ENCODE measurements around the gene PRKAR2A. TPM values are rescaled to one million over a fixed set of nuclear protein-coding genes. Genes with fewer than 3 reads are reported as not detected.
"Not testable (repeated sequence)": the region's sequence is repeated elsewhere in the genome, so short reads cannot be mapped to it uniquely, and the experiment has no call there.

PRKAR2A gene
- total RNA-seq, 1 donor from 2014 or later = 47.6 TPM

DNA sequence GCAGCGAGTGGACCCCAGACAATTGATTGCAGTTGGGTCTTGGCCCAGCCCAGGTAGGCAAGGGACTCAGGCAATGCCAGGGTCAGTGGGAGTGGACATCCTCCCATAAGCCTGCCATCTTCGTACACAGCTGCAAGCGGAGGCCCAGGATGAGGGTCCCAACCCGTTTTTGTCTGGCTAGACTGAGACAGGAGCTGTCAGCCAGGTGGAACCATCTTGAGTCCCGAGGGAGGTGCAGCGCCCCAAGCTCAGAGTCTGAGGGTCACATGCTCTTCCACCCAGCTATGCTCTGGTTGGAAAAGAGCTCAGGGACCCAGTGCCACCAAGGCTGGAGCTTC is 108.1 kb downstream of the PRKAR2A start:
- peaks cover 32% of the 10 kb centered on the region for H3K4me1 ChIP-seq
- H3K36me3 ChIP-seq = no peaks in the 10 kb centered on the region
- H3K9me3 ChIP-seq = no peaks in the 10 kb centered on the region
- no peaks in the 10 kb centered on the region for H3K27me3 ChIP-seq
- no peak for DNase-seq
- no peak overlapping the region for H3K4me3 ChIP-seq
- ATAC-seq = no peak
- H3K27ac ChIP-seq = peak overlapping the region; percentile 58
- intact Hi-C loops (cut with DNase I) = no loop called here
- TF ChIP-seq, protein P1, sequence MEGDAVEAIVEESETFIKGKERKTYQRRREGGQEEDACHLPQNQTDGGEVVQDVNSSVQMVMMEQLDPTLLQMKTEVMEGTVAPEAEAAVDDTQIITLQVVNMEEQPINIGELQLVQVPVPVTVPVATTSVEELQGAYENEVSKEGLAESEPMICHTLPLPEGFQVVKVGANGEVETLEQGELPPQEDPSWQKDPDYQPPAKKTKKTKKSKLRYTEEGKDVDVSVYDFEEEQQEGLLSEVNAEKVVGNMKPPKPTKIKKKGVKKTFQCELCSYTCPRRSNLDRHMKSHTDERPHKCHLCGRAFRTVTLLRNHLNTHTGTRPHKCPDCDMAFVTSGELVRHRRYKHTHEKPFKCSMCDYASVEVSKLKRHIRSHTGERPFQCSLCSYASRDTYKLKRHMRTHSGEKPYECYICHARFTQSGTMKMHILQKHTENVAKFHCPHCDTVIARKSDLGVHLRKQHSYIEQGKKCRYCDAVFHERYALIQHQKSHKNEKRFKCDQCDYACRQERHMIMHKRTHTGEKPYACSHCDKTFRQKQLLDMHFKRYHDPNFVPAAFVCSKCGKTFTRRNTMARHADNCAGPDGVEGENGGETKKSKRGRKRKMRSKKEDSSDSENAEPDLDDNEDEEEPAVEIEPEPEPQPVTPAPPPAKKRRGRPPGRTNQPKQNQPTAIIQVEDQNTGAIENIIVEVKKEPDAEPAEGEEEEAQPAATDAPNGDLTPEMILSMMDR (IDR thresholded peaks at IDR 0.05) = no peak

DNA sequence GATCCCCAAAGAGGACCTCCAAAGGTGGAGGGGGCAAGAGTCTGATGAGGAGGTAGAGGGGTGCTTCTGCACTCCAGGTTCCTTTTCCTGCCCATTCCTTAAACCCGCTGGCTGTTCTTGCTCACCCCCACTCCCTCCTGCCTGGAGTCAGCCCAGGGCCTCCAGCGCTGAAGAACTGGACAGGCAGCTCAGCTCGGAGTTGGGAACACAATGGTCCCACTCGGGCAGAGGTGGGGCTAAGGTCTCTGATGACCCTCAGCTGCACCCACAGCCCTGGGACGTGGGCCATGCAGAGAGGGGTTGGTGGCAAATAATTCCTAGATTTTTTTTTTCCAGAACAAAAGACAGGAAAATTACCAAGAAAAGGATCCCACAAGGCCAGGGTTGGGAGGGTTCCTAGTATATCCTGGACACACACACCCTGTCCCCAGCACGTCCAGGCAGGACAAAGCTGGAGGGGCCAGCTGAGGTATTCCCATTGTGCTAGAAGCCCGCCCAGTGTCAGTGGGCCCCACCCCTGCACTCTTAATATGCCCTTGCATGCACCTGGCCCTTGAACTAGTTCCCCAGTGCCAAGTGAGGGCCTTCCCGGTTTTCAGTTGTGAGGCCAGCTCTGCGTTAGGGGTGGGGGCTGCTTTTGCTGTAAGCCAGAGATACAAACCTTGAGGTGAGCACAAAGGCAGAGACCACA is 108.6 kb downstream of the PRKAR2A start:
- Histone ChIP-seq H3K4me3 (no peak overlapping the region), H3K36me3 (no peaks in the 10 kb centered on the region), H3K4me1 (peaks cover 32% of the 10 kb centered on the region), H3K9me3 (no peaks in the 10 kb centered on the region), H3K27ac (peak overlapping the region; percentile 58), H3K27me3 (no peaks in the 10 kb centered on the region)
- no peak for ATAC-seq
- intact Hi-C loops (cut with DNase I) = no loop called here
- DNase-seq = no peak
- TF ChIP-seq, protein P1 (IDR thresholded peaks at IDR 0.05) = no peak

DNA sequence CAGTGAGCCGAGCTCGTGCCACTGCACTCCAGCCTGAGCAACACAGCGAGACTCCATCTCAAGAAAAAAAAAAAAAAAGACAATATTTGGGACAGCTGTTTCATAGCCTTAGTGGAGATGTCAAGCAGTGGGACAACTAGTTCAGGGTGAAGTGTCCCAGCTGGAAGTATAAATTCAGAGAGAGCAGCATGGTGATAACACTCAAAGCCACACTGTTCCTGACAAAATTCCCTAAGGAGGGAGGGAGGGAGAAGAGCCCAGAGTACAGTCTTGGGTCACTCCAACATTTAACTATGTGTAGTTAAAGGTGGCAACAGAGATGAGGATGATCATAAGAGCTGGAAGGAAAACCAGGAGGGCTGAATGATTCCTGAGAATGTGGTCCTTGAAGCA is 109.5 kb downstream of the PRKAR2A start:
- DNase-seq = no peak
- no peaks in the 10 kb centered on the region for H3K36me3 ChIP-seq
- ATAC-seq = peak; percentile 26
- no peaks in the 10 kb centered on the region for H3K9me3 ChIP-seq
- no peak overlapping the region for H3K4me3 ChIP-seq
- no peak overlapping the region for H3K27ac ChIP-seq
- TF ChIP-seq, protein P1 (IDR thresholded peaks at IDR 0.05) = no peak
- intact Hi-C loops (cut with DNase I) = no loop called here
- H3K4me1 ChIP-seq = peaks cover 32% of the 10 kb centered on the region
- no peaks in the 10 kb centered on the region for H3K27me3 ChIP-seq

DNA sequence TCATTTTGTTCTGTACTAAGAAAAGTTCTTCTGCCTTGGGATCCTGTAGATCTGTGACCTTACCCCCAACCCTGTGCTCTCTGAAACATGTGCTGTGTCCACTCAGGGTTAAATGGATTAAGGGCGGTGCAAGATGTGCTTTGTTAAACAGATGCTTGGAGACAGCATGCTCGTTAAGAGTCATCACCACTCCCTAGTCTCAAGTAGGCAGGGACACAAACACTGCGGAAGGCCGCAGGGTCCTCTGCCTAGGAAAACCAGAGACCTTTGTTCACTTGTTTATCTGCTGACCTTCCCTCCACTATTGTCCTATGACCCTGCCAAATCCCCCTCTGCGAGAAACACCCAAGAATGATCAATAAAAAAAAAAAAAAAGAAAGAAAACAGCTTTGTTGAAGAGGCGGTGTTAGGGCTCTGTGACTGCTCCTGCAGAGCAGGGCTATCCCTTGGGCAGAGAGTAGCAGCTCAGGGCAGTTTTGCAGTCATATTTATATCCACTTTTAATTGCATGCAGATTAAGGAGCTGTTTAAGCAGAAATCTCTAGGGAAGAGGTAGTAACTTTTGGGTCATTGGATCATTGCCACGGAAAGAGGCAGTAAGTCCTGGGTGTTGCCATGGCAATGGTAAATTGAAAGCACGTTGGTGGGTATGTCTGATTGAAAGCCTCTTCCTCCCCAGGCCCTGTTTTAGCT is 112.5 kb downstream of the PRKAR2A start:
- H3K27ac ChIP-seq; intact Hi-C loops (cut with DNase I); ATAC-seq; H3K4me3 ChIP-seq; H3K27me3 ChIP-seq; H3K9me3 ChIP-seq; DNase-seq; H3K36me3 ChIP-seq: not testable (repeated sequence)
- peaks cover 29% of the 10 kb centered on the region for H3K4me1 ChIP-seq

DNA sequence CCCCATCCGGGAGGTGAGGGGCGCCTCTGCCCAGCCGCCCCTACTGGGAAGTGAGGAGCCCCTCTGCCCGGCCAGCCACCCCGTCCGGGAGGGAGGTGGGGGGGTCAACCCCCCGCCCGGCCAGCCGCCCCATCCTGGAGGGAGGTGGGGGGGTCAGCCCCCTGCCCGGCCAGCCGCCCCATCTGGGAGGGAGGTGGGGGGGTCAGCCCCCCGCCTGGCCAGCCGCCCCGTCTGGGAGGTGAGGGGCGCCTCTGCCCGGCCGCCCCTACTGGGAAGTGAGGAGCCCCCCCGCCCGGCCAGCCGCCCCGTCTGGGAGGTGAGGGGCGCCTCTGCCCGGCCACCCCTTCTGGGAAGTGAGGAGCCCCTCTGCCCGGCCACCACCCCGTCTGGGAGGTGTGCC is 113.1 kb downstream of the PRKAR2A start:
- H3K4me1 ChIP-seq = peaks cover 22% of the 10 kb centered on the region
- H3K27ac ChIP-seq; intact Hi-C loops (cut with DNase I); H3K27me3 ChIP-seq; H3K9me3 ChIP-seq; ATAC-seq; H3K36me3 ChIP-seq; DNase-seq; H3K4me3 ChIP-seq: not testable (repeated sequence)

DNA sequence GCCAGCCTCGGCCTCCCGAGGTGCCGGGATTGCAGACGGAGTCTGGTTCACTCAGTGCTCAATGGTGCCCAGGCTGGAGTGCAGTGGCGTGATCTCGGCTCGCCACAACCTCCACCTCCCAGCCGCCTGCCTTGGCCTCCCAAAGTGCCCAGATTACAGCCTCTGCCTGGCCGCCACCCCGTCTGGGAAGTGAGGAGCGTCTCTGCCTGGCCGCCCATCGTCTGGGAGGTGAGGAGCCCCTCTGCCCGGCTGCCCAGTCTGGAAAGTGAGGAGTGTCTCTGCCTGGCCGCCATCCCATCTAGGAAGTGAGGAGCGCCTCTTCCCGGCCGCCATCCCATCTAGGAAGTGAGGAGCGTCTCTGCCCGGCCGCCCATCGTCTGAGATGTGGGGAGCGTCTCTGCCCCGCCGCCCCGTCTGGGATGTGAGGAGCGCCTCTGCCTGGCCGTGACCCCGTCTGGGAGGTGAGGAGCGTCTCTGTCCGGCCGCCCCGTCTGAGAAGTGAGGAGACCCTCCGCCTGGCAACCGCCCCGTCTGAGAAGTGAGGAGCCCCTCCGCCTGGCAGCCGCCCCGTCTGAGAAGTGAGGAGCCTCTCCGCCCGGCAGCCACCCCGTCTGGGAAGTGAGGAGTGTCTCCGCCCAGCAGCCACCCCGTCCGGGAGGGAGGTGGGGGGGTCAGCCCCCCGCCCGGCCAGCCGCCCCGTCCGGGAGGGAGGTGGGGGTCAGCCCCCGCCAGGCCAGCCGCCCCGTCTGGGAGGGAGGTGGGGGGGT is 113.7 kb downstream of the PRKAR2A start:
- H3K4me3 ChIP-seq; ATAC-seq; DNase-seq; H3K9me3 ChIP-seq; H3K27me3 ChIP-seq; H3K27ac ChIP-seq; intact Hi-C loops (cut with DNase I); H3K36me3 ChIP-seq: not testable (repeated sequence)
- H3K4me1 ChIP-seq = peaks cover 16% of the 10 kb centered on the region

DNA sequence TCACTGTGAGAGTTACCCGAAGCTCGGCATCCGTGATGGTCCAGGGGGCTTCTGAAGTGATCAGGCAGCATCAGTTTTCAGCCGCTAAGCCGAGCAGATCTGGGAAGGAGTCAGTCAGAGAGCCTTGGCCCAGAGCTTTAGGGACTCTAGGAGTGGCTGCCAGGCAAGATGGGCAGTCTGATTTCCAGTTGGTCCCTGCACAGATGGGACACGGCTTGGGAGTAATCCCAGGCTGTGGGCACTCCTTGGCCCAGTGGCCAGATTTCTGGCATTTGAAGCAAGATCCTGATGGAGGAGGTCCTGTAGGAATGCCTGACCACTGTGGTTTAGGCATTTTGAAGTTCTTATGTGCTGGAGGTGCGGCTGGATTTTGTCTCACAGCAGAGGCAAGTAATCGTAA is 120.2 kb downstream of the PRKAR2A start:
- TF ChIP-seq, protein P1 (IDR thresholded peaks at IDR 0.05) = no peak

DNA sequence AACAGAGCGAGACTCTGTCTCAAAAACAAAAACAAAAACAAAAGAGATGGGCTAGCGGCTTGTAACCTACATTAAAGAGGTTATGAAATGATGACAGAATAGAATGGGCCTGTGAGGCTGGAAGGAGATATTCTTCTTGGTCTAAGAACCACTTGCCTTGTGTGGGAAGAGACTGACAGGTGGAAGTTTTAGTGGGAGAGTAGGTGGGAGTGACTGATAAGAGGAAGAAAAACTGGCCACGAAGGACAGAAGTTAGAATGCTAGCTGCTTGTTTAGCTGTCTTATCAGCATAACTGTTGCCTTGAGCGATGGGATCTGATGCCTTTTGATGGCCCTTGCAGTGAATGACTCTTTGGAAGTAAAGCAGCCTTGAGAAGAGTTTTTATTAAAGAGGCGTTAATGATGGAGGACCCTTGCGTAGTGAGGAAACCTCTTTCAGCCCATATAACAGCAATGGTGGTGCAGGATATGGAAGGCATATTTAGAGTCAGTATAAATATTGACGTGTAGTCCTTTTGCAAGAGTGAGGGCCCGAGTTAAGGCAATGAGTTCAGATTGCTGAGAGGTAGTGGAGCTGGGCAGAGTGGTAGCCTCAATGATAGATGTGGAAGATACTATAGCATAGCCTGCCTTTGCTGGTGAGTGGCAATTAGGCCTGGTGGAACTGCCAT is 122.4 kb downstream of the PRKAR2A start:
- H3K27ac ChIP-seq; H3K27me3 ChIP-seq; H3K4me1 ChIP-seq; H3K9me3 ChIP-seq; ATAC-seq; H3K4me3 ChIP-seq; DNase-seq; H3K36me3 ChIP-seq; intact Hi-C loops (cut with DNase I): not testable (repeated sequence)

More for the DNA sequence above, 120.2 kb downstream of the PRKAR2A start:
- Histone ChIP-seq H3K27ac (no peak overlapping the region), H3K4me1 (no peaks in the 10 kb centered on the region), H3K27me3 (no peaks in the 10 kb centered on the region), H3K36me3 (no peaks in the 10 kb centered on the region), H3K9me3 (no peaks in the 10 kb centered on the region), H3K4me3 (no peak overlapping the region)
- intact Hi-C loops (cut with DNase I) = no loop called here
- DNase-seq (peak; percentile 39), ATAC-seq (no peak)

Measured in upper lobe of right lung (tissue), 1 donor.